ENCODE results near the gene USP5. TPM values are rescaled to one million over a fixed set of nuclear protein-coding genes. Genes with fewer than 3 reads are reported as not detected.
A peak's percentile ranks its signal among the peaks of the same experiment; 100 is the strongest.

USP5 gene
- total RNA-seq, 6 donors from 2014 or later: 22.6 to 77.0 (median 35.6) TPM

DNA sequence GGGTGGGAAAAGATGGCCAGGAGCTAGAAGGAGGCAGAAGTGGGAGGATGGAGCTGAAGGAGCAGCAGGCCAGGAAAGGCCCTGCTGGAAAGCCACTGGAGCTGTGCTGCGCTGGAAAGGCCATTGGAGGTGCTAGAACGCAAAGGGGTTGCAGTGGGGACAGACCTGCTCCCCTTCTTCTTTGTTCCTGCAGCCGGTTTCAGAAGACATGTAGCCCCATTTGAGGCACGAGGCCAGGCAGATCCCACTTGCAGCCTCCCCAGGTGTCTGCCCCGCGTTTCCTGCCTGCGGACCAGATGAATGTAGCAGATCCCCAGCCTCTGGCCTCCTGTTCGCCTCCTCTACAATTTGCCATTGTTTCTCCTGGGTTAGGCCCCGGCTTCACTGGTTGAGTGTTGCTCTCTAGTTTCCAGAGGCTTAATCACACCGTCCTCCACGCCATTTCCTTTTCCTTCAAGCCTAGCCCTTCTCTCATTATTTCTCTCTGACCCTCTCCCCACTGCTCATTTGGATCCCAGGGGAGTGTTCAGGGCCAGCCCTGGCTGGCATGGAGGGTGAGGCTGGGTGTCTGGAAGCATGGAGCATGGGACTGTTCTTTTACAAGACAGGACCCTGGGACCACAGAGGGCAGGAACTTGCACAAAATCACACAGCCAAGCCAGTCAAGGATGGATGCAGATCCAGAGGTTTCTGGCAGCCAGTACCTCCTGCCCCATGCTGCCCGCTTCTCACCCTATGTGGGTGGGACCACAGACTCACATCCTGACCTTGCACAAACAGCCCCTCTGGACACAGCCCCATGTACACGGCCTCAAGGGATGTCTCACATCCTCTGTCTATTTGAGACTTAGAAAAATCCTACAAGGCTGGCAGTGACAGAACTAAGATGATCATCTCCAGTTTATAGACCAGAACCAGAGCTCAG, 32.6 kb upstream of the USP5 start:
- TF ChIP-seq EP300 (IDR thresholded peaks at IDR 0.05) (no peak), POLR2AphosphoS5 (IDR thresholded peaks at IDR 0.05) (no peak), CTCF (IDR thresholded peaks at IDR 0.05) (no peak), POLR2A (IDR thresholded peaks at IDR 0.05) (no peak)
- Histone ChIP-seq H3K27me3 (peaks cover 0 to 2% (median 0%) of the 10 kb centered on the region in 4 donors), H3K9me3 (no peaks in the 10 kb centered on the region), H3K36me3 (peaks cover 0 to 10% (median 2%) of the 10 kb centered on the region in 4 donors), H3K4me1 (peaks cover 12 to 18% (median 15%) of the 10 kb centered on the region in 4 donors), H3K4me3 (no peak overlapping the region), H3K27ac (no peak overlapping the region)
- ATAC-seq (ENCODE audit: low FRiP score in 2 of 2) (no peak), DNase-seq (no peak)
- 83 to 89% methylated on average over 13 of the region's 13 CpGs for WGBS, 2 donors

DNA sequence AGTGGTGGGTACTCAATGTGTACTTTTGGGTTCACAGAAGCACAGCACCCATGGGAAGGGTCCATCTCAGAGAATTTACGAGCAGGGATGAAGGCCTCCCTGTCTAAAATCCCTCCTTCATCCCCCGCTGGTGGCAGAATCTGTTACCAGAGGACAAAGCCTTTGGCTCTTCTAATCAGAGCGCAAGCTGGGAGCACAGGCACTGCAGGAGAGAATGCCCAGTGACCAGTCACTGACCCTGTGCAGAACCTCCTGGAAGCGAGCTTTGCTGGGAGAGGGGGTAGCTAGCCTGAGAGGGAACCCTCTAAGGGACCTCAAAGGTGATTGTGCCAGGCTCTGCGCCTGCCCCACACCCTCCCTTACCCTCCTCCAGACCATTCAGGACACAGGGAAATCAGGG, 31.8 kb upstream of the USP5 start:
- Histone ChIP-seq H3K4me1 (peaks cover 12 to 18% (median 16%) of the 10 kb centered on the region in 4 donors), H3K27ac (peak overlapping the region in 1 of 4 donors; percentile 76), H3K36me3 (peaks cover 0 to 10% (median 2%) of the 10 kb centered on the region in 4 donors), H3K9me3 (no peaks in the 10 kb centered on the region), H3K27me3 (peaks cover 0 to 7% (median 0%) of the 10 kb centered on the region in 4 donors), H3K4me3 (no peak overlapping the region)
- DNase-seq: no peak
- TF ChIP-seq POLR2A (IDR thresholded peaks at IDR 0.05) (no peak), EP300 (IDR thresholded peaks at IDR 0.05) (no peak), POLR2AphosphoS5 (IDR thresholded peaks at IDR 0.05) (no peak), CTCF (IDR thresholded peaks at IDR 0.05) (no peak)
- ATAC-seq (ENCODE audit: low FRiP score in 2 of 2): no peak
- 76 to 100% methylated on average over 3 to 5 of the region's 5 CpGs for WGBS, 2 donors

DNA sequence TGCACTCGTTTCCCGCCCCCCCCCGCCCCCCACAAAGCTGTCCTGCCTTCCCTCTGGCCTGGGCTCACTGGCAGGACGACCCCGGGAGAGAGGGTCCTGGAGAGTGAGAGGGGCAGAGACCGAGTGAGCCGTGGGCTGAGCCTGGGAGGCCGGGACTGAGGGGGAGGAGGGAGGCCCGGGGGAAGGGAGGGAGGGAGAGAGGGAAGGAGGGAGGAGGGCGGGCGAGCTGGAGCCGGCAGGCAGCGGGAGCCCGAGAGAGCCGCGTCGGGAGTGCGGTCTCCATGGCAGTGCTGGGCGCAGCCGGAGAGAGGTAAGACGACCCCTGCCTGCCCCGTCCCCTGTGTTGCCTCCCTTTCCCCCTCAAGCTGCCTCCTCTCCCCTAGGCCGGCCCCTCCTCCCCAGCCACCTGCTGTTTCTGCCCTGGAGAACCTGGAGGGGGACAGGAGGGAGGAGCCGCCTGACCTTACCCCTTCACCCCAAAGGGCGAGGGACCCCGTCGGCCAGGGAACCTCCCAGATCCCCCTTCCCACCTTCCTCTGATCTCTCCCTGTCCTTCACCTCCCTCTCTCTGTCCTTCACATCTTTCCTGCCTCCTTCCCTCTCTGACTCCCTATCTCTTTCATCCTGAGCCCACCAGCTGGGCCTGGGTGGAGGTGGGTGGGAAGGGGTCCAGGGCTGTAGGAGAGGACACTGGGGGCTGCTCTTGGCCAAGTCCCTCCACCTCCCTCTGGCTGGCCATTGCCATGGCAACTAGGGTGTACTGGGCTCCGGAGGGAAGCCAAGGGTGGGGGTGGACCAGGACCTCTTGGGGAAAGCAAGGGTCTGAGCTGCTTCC, 30.1 kb upstream of the USP5 start, which contains the start of gene GPR162:
Gene GPR162 (plus strand): TSS at position 231 of the 835 bp plus-strand sequence. CDS start 2,078 bp downstream, outside the sequence.
- ATAC-seq (ENCODE audit: low FRiP score in 2 of 2) (peak; percentile 20 to 79), DNase-seq (peak in 1 of 2 donors; percentile 87)
- peak within 1 kb of the TSS; percentile 3 to 82 (median 56) for H3K27ac ChIP-seq
- no peaks in the 10 kb centered on the region for H3K9me3 ChIP-seq
- peaks cover 0 to 10% (median 2%) of the 10 kb centered on the region in 4 donors for H3K36me3 ChIP-seq
- peaks cover 0 to 11% (median 2%) of the 10 kb centered on the region in 4 donors for H3K27me3 ChIP-seq
- H3K4me3 ChIP-seq: peak within 1 kb of the TSS in 3 of 4 donors; percentile 39 to 54 (median 43)
- peaks cover 12 to 25% (median 19%) of the 10 kb centered on the region in 4 donors for H3K4me1 ChIP-seq
- TF ChIP-seq POLR2A (IDR thresholded peaks at IDR 0.05): no peak
- no peak for TF ChIP-seq EP300 (IDR thresholded peaks at IDR 0.05)
- TF ChIP-seq CTCF (IDR thresholded peaks at IDR 0.05): no peak
- no peak for TF ChIP-seq POLR2AphosphoS5 (IDR thresholded peaks at IDR 0.05)
- 2 to 7% methylated on average over 5 to 22 of the region's 28 CpGs for WGBS, 2 donors

DNA sequence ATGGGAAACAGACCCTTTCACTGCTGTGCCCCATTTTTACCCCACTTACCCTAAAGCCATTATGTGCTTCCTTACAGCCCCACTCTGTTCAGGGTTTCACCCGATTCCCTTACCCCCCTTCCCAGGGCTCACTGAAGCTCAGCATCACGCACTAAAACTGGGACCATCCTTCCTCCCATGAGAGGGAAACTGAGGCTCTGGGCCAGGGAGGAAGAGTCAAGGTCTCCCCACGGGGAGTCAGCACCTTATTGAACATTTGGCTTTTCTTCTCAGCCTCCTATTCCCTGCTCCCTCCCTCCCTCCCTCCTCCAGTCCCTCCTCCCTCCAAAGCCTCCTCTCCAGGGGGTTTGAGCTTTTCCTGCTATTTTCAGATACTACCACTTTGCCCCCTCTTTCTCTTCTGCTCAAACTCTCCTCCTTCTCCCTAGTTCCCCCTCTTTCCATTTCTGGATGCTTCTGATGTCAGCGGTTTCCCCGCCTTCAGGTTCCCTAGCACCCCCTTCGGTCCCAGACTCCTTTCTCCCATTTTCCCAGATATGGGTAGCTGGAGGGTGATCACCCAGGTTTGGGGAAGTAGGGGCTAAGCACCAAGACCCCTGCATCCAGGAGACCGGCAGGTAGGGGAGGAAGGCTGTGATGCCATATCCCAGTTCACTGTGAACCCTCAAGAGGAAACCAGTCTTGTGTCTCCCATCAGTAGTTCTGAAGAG, 29.4 kb upstream of the USP5 start:
- no peak for ATAC-seq (ENCODE audit: low FRiP score in 2 of 2)
- Histone ChIP-seq H3K27me3 (peaks cover 0 to 11% (median 2%) of the 10 kb centered on the region in 4 donors), H3K4me3 (peak overlapping the region in 3 of 4 donors; percentile 39 to 54 (median 43)), H3K36me3 (peaks cover 0 to 6% (median 2%) of the 10 kb centered on the region in 4 donors), H3K9me3 (no peaks in the 10 kb centered on the region), H3K4me1 (peaks cover 17 to 32% (median 26%) of the 10 kb centered on the region in 4 donors), H3K27ac (peak overlapping the region in 1 of 4 donors; percentile 82)
- no peak for DNase-seq
- WGBS, 2 donors: 67 to 71% methylated on average over 7 of the region's 7 CpGs
- TF ChIP-seq POLR2A (IDR thresholded peaks at IDR 0.05) (no peak), EP300 (IDR thresholded peaks at IDR 0.05) (no peak), CTCF (IDR thresholded peaks at IDR 0.05) (no peak), POLR2AphosphoS5 (IDR thresholded peaks at IDR 0.05) (no peak)

Measured in upper lobe of left lung (tissue), 6 donors.